SH-SY5Y (cell line): ENCODE results near the gene CENPC.

ENCODE experiments used
- GATA2 ChIP-seq: IDR thresholded peaks from 2 replicates; pipeline ENCODE4 v1.6.1; 2011; ENCODE audit warnings: mild to moderate bottlenecking, low read depth, low read length
- GATA3 ChIP-seq: IDR thresholded peaks from 2 replicates; pipeline ENCODE4 v1.6.1; 2011; ENCODE audit warnings: low read depth, mild to moderate bottlenecking, low read length, moderate library complexity

- no peak for TF ChIP-seq GATA2
- no peak for TF ChIP-seq GATA3
Measured at GRCh38 chr4:67580577-67580976, 35.3 kb upstream of the CENPC start.
